Measurements from ENCODE around the gene EFS.
"Not testable (repeated sequence)": the region's sequence is repeated elsewhere in the genome, so short reads cannot be mapped to it uniquely, and the experiment has no call there.

The EFS gene

GRCh38 chr14:23365036-23365731 is at the start of gene EFS:
Gene EFS (minus strand): TSS chr14:23365172. CDS start chr14:23365025, 147 bp downstream.
- in situ Hi-C loops (cut with MboI; ENCODE audit: low sequenced_read_pairs) = no loop called here

GRCh38 chr14:23414254-23414653 is 49.3 kb upstream of the EFS start:
- in situ Hi-C loops (cut with MboI; ENCODE audit: low sequenced_read_pairs) = no loop called here

GRCh38 chr14:23413681-23414080 is 48.7 kb upstream of the EFS start:
- in situ Hi-C loops (cut with MboI; ENCODE audit: low sequenced_read_pairs) = no loop called here

- in situ Hi-C loops (cut with MboI; ENCODE audit: low sequenced_read_pairs) = no loop called here
These were observed 46.9 kb upstream of the EFS start for GRCh38 chr14:23411563-23412525.

- in situ Hi-C loops (cut with MboI; ENCODE audit: low sequenced_read_pairs) = no loop called here
These were observed 45.1 kb upstream of the EFS start for GRCh38 chr14:23409966-23410635.

- in situ Hi-C loops (cut with MboI; ENCODE audit: low sequenced_read_pairs) = no loop called here
These were observed 44.5 kb upstream of the EFS start for GRCh38 chr14:23409475-23409874.

GRCh38 chr14:23408307-23408630 is 43.3 kb upstream of the EFS start:
- in situ Hi-C loops (cut with MboI; ENCODE audit: low sequenced_read_pairs) = no loop called here

- in situ Hi-C loops (cut with MboI; ENCODE audit: low sequenced_read_pairs) = no loop called here
These were observed 42.7 kb upstream of the EFS start, which contains the start of gene MYH6 for GRCh38 chr14:23407516-23408306. Gene MYH6 (minus strand): TSS chr14:23408273. CDS start chr14:23407223, 1,050 bp downstream.

GRCh38 chr14:23406725-23407355 is 41.9 kb upstream of the EFS start:
- in situ Hi-C loops (cut with MboI; ENCODE audit: low sequenced_read_pairs) = no loop called here

GRCh38 chr14:23406244-23406643 is 41.3 kb upstream of the EFS start:
- in situ Hi-C loops (cut with MboI; ENCODE audit: low sequenced_read_pairs) = no loop called here

GRCh38 chr14:23405516-23406025 is 40.6 kb upstream of the EFS start:
- in situ Hi-C loops (cut with MboI; ENCODE audit: low sequenced_read_pairs) = no loop called here

- in situ Hi-C loops (cut with MboI; ENCODE audit: low sequenced_read_pairs) = no loop called here
These were observed 40.1 kb upstream of the EFS start for GRCh38 chr14:23405096-23405495.

GRCh38 chr14:23404331-23404900 is 39.4 kb upstream of the EFS start:
- in situ Hi-C loops (cut with MboI; ENCODE audit: low sequenced_read_pairs) = no loop called here

- in situ Hi-C loops (cut with MboI; ENCODE audit: low sequenced_read_pairs) = no loop called here
These were observed 38.9 kb upstream of the EFS start for GRCh38 chr14:23403908-23404307.

- in situ Hi-C loops (cut with MboI; ENCODE audit: low sequenced_read_pairs) = no loop called here
These were observed 38.1 kb upstream of the EFS start for GRCh38 chr14:23403139-23403438.

GRCh38 chr14:23402296-23403138 is 37.5 kb upstream of the EFS start:
- in situ Hi-C loops (cut with MboI; ENCODE audit: low sequenced_read_pairs) = no loop called here

- in situ Hi-C loops (cut with MboI; ENCODE audit: low sequenced_read_pairs) = no loop called here
These were observed 36.3 kb upstream of the EFS start for GRCh38 chr14:23401291-23401690.

GRCh38 chr14:23400496-23401149 is 35.7 kb upstream of the EFS start:
- in situ Hi-C loops (cut with MboI; ENCODE audit: low sequenced_read_pairs) = not testable (repeated sequence)

All from HL-60/S4 treated with retinoic acid at 250 ng/mL for 4 days and 3 days (cell line).